Dermis microvascular lymphatic vessel endothelial cell (primary cell): ENCODE results near the gene ERP29. TPM values are rescaled to one million over a fixed set of nuclear protein-coding genes. Genes with fewer than 3 reads are reported as not detected.
"Not testable (repeated sequence)": the region's sequence is repeated elsewhere in the genome, so short reads cannot be mapped to it uniquely, and the experiment has no call there.

Experiments
- DNase-seq, 2 donors: peaks; one replicate each; pipeline versions ENCODE4 v3.0.0 to v3.0.0-alpha.2; 2010; ENCODE audit warnings: low read depth in 2 of 2
- total RNA-seq: library from RNA; depleted of rRNA; stranded (reverse); fragments of >200 nt; gene quantifications from 2 replicates; pipeline ENCODE4 v1.2.1, GENCODE V29; 2014

The ERP29 gene
- total RNA-seq, 1 donor from 2014 or later: 76.3 TPM

GRCh38 chr12:112001576-112001975 lies 11.7 kb upstream of the ERP29 start:
- no peak for DNase-seq

GRCh38 chr12:112004041-112004440 lies 9.2 kb upstream of the ERP29 start:
- no peak for DNase-seq

- no peak for DNase-seq
Measured at GRCh38 chr12:112005419-112006395, 7.5 kb upstream of the ERP29 start.

GRCh38 chr12:112007945-112008344 lies 5.3 kb upstream of the ERP29 start:
- DNase-seq: no peak

GRCh38 chr12:112008918-112009317 lies 4.3 kb upstream of the ERP29 start:
- DNase-seq: peak in 1 of 2 donors; percentile 61

GRCh38 chr12:112009596-112009995 lies 3.6 kb upstream of the ERP29 start:
- not testable (repeated sequence) for DNase-seq

GRCh38 chr12:112010415-112011344 lies 2.5 kb upstream of the ERP29 start:
- no peak for DNase-seq

GRCh38 chr12:112011685-112012084 lies 1.5 kb upstream of the ERP29 start:
- no peak for DNase-seq

- DNase-seq: peak; percentile 77 to 90
Measured at GRCh38 chr12:112013601-112014402, 576 bp downstream of the ERP29 start.

GRCh38 chr12:112015938-112016337 lies 2.7 kb downstream of the ERP29 start:
- no peak for DNase-seq

- DNase-seq: no peak
Measured at GRCh38 chr12:112017041-112017440, 3.8 kb downstream of the ERP29 start.

GRCh38 chr12:112018571-112019237 lies 5.5 kb downstream of the ERP29 start:
- peak in 1 of 2 donors; percentile 19 for DNase-seq

- no peak for DNase-seq
Measured at GRCh38 chr12:112020947-112021457, 7.8 kb downstream of the ERP29 start.

GRCh38 chr12:112022241-112023016 lies 9.2 kb downstream of the ERP29 start:
- no peak for DNase-seq

- DNase-seq: no peak
Measured at GRCh38 chr12:112023759-112024396, 10.7 kb downstream of the ERP29 start.

- DNase-seq: peak in 1 of 2 donors; percentile 30
Measured at GRCh38 chr12:112025808-112026375, 12.7 kb downstream of the ERP29 start.

- no peak for DNase-seq
Measured at GRCh38 chr12:112029301-112029700, 16.1 kb downstream of the ERP29 start.

- DNase-seq: peak in 1 of 2 donors; percentile 48
Measured at GRCh38 chr12:112031472-112031871, 18.2 kb downstream of the ERP29 start.

GRCh38 chr12:112032292-112032691 lies 19.1 kb downstream of the ERP29 start:
- DNase-seq: no peak
